ENCODE results near the gene TWIST1.

Gene TWIST1

GRCh38 chr7:19094598-19095352, 22.7 kb downstream of the TWIST1 start:
- ATAC-seq = no peak
- no peak for DNase-seq

DNA sequence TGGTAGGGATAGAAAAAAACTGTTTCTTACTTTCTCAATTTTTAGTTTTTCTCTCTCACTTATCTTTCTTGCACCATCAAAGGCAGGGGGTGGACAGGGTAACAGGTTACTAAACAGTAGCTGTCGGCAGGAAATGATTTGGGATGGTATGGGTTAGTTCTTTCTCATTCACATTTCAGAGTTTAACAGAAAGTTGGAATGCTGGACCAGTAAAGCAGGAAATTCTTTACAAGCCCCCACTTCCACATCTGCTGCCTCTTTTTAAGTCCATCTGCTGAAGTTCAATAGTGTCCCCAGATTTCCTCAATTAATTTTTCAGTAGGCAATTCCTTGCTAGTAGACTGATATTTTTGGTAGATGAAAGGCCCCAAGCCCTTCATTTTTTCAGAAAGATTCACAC, 23.3 kb downstream of the TWIST1 start:
- ATAC-seq = no peak

GRCh38 chr7:19091550-19092200, 25.8 kb downstream of the TWIST1 start:
- ATAC-seq (no peak), DNase-seq (no peak)

More for the DNA sequence above, 23.3 kb downstream of the TWIST1 start:
- DNase-seq = no peak

- no peak for DNase-seq
Observed at GRCh38 chr7:19090526-19090925, 26.9 kb downstream of the TWIST1 start.

GRCh38 chr7:19089797-19090196, 27.6 kb downstream of the TWIST1 start:
- DNase-seq (no peak), ATAC-seq (no peak)

More at GRCh38 chr7:19090526-19090925, 26.9 kb downstream of the TWIST1 start:
- ATAC-seq = no peak

- ATAC-seq (no peak), DNase-seq (no peak)
Observed at GRCh38 chr7:19089378-19089777, 28.1 kb downstream of the TWIST1 start.

- DNase-seq (no peak), ATAC-seq (no peak)
Observed at GRCh38 chr7:19080093-19080492, 37.3 kb downstream of the TWIST1 start.

DNA sequence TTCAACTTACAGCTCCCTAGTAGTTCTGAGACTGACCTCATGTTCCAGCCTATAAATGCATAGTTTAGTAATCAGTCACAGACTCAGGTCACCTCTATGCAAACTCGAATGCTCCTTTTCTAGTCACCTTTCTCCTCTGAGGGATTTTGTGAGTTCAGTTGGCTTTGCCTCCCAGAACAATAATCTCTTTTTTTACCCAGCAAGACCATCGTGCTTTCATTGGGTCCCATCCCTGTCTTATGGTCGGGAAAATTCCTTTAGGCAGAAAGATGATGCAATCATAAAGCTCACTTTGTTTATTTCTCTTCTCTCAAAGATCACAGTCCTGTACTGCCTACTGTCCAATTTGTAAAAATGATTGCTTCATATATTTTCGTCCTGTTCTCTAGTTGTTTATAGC, 38.4 kb downstream of the TWIST1 start:
- no peak for ATAC-seq
- DNase-seq = no peak

DNA sequence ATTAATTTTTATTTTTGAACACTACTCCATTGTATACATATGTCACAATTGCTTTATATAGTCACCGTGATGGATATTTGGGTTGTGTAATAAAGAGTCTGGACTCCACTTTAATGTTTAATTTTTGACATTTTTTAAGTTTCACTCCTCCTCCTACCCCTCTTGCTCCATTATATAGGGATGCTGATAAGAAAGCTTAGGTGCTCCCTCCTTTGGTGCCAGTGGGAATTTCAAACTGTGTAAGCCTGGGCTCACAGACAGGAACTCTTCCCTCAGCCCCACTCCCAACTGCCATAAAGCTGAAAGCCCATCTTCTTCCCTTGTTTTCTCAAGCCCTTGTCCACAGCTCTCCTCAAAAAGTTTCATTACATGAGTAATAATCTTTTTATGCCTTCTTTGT, 47.6 kb downstream of the TWIST1 start:
- no peak for DNase-seq
- no peak for ATAC-seq

GRCh38 chr7:19066170-19066569, 51.3 kb downstream of the TWIST1 start:
- no peak for ATAC-seq
- no peak for DNase-seq
